NCI-H1092 (cell line): ENCODE results near the gene KRTAP9-1.
"Not testable (repeated sequence)": the region's sequence is repeated elsewhere in the genome, so short reads cannot be mapped to it uniquely, and the experiment has no call there.

Source experiments
- DNase-seq: peaks from one replicate; lab custom pipeline; 2025; lab: John Stamatoyannopoulos, UW

The KRTAP9-1 gene

GRCh38 chr17:41178843-41179616 lies 10.7 kb upstream of the KRTAP9-1 start:
- no peak for DNase-seq

- DNase-seq, result no peak
Measured at GRCh38 chr17:41184480-41184961, 5.2 kb upstream of the KRTAP9-1 start, which contains the start of gene KRTAP4-1. KRTAP4-1 (minus strand) TSS chr17:41184911; CDS start chr17:41184854, 57 bp downstream.

DNA sequence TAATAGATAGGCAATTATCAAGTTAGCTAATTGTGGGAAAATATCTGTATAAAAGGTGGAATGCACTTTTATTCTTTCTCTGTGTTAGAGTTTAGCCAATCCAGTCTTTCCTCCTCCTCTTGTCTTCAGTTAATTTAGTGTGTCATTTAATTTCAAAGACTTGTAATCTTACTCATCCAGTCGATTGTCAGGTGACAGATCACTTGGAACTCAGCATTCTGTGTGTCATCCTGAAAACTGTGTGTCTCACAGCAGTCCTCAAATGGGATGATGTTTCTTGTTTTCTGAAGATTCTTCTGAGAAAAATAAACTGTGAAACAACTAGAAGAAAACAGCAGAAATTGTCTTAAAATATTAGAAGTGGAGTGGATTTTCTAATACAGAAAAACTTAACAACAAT lies 4.7 kb upstream of the KRTAP9-1 start:
- DNase-seq, result no peak

DNA sequence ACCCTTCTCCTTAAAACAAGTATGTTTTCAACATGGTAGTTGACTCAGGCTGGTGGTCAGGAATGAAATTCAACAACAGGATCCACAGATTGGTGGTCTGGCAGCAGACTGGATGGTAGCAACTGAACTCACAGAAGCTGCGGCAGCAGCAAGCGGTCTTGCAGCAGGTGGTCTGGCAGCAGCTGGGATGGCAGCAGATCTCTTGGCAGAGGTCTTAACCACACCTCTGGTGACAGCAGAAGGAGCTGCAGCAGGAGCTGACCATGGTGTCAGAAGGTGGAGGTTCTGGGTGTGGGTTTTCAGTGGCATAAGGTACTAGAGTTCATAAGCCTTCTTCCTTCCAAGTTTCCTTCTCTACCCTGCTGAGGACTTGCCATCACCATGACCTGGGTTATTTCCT lies 2.8 kb upstream of the KRTAP9-1 start:
- DNase-seq, result no peak

- no peak for DNase-seq
Measured at GRCh38 chr17:41190328-41190727, 641 bp downstream of the KRTAP9-1 start.

- no peak for DNase-seq
Measured at GRCh38 chr17:41196068-41196467, 6.4 kb downstream of the KRTAP9-1 start.

DNA sequence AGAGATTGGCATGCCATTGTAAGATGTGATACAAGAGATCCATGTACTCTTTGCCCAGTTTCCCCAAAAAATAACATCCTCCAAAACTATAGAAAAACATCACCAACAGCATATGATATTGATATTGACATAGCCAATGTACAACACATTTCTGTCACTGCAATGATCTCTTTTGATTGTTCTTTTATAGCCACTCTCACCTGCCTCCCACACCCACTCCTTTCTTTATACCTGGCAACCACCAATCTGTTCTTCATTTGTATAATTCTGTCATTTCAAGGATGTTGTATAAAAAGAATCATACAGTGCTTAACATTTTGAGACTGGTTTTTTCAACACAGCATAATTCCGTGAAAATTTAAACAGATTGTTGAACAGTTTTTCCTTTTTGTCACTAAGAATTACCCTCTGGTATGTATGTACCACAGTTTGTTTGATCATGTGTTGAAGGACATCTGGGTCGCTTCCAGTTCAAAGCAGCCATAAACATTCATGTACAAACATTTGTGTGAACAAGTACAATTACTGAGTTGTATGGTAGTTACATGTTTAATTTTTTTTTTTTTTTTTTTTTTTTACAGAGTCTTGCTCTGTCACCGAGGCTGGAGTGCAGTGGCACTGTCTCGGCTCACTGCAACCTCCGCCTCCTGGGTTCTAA lies 9.9 kb downstream of the KRTAP9-1 start:
- DNase-seq, result no peak

DNA sequence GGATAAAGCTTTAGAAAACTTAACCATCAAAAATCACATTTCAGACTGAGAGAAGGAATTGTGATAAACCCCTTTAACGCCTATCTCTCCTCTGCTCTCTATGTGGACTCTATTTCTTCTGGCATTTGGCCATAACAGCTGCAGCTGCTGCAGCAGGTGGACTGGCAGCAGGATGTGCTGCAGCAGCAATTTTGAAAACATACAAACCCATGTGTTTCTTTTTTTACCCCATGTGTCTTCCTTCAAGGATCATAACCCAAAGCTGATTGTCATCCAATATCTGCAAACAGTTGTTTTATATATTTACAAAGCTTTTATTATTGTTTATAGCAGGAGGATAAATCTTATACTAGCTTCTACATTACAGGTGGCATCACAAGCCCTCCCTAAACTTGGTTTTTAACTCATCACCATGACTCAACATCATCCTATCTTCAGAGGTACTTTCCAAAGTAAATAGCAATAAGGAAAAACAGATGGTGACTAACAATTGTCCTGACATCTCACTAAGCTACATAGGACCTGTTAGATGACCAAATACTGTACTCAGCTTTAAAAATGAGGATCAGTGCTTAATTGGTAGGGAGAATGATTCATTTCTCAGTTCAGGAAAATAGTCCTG lies 22.3 kb downstream of the KRTAP9-1 start:
- peak; percentile 41 for DNase-seq

GRCh38 chr17:41212524-41213169 lies 23.0 kb downstream of the KRTAP9-1 start:
- DNase-seq, result no peak

DNA sequence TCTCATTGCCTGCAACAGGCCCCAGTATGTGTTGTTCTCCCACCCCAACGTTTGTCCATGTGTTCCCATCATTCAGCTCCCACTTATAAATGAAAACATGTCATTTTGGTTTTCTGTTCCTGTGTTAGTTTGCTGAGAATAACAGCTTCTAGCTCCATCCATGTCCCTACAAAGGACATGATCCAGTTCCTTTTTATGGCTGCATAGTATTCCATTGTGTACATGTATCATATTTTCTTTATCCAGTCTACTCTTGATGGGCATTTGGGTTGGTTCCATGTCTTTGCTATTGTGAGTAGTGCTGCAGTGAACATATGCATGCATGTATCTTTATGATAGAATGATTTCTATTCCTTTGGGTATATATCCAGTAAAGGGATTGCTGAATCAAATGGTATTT lies 26.0 kb downstream of the KRTAP9-1 start:
- no peak for DNase-seq

DNA sequence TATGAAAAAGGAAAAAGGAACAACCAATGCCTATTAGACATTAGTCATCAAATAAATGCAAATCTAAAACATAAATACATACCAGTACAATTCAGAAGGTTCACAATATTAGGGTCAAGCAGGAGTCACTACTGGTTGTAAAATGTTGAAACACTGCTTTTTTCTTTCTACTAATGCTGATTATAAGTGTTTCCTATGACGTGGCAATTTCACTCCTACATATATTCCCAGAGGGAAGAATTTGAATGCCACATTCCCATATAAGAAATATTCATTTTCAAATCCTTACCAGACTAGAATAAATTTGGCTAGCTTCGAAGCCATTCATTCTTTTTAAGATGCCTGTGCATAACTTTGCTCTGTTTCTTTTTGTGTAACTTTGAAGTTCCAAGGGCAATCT lies 34.1 kb downstream of the KRTAP9-1 start:
- no peak for DNase-seq

GRCh38 chr17:41226051-41226450 lies 36.4 kb downstream of the KRTAP9-1 start:
- no peak for DNase-seq

DNA sequence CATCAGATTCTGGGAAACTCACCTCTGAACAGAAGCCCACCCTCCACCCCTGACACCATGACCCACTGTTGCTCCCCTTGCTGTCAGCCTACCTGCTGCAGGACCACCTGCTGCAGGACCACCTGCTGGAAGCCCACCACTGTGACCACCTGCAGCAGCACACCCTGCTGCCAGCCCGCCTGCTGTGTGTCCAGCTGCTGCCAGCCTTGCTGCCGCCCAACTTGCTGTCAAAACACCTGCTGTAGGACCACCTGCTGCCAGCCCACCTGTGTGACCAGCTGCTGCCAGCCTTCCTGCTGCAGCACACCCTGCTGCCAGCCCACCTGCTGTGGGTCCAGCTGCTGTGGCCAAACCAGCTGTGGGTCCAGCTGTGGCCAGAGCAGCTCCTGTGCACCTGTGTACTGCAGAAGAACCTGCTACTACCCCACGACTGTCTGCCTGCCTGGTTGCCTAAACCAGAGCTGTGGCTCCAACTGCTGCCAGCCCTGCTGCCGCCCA lies 37.0 kb downstream of the KRTAP9-1 start, which contains the start of gene KRTAP9-2:
Gene KRTAP9-2 (plus strand): TSS at position 51 of the 498 bp plus-strand sequence. CDS start 7 bp downstream, at position 58.
- not testable (repeated sequence) for DNase-seq

GRCh38 chr17:41230094-41230493 lies 40.4 kb downstream of the KRTAP9-1 start:
- DNase-seq, result no peak

DNA sequence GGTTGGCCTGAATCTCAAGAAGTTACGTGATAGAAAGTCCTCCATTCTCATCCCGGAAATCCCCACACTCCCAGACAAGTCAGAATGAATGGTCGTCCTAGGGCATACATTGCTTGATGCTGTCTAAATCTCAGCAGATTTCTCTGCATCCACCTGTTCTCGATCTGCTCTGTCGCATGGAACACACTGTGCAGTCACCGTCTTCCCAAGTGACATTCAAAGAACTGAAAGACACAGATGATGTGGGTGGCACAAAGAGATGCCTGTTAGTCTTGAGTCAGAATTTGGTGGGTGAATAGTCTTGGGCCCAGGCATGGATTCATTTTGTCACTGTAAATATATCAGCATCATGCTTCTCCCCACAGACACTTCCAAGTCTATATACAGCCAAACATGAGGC lies 42.0 kb downstream of the KRTAP9-1 start:
- DNase-seq, result no peak

DNA sequence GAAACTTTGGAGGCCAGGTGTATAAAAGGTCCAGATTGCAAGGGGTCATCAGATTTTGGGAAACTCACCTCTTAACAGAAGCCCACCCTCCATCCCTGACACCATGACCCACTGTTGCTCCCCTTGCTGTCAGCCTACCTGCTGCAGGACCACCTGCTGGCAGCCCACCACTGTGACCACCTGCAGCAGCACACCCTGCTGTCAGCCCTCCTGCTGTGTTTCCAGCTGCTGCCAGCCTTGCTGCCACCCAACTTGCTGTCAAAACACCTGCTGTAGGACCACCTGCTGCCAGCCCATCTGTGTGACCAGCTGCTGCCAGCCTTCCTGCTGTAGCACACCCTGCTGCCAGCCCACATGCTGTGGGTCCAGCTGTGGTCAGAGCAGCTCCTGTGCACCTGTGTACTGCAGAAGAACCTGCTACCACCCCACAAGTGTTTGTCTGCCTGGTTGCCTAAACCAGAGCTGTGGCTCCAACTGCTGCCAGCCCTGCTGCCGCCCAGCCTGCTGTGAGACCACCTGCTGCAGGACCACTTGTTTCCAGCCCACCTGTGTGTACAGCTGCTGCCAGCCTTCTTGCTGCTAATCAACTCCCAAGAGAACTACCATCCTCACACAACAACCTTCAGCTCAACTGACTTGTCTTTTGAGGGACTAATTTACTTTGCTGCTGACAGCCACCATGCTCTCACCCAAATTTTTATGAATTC lies 42.9 kb downstream of the KRTAP9-1 start, which contains the start of gene KRTAP9-3:
Gene KRTAP9-3 (plus strand): TSS at position 51 of the 707 bp plus-strand sequence. CDS start 53 bp downstream, at position 104.
- DNase-seq, result not testable (repeated sequence)

- DNase-seq, result not testable (repeated sequence)
Measured at GRCh38 chr17:41237116-41237515, 47.4 kb downstream of the KRTAP9-1 start.

GRCh38 chr17:41237949-41238437 lies 48.3 kb downstream of the KRTAP9-1 start, which contains the start of gene KRTAP9-8:
KRTAP9-8 (plus strand) TSS chr17:41237999; CDS start chr17:41238052, 53 bp downstream.
- DNase-seq, result not testable (repeated sequence)
